OCI-LY3 (cell line): ENCODE data around the gene FAM168B.

Experiments
- CTCF ChIP-seq: fragments of 200-600, 300-600 bp; sonication (generic); IDR thresholded peaks from 2 replicates; pipeline ENCODE4 v1.5.1; 2014; ENCODE audit warnings: antibody characterized with exemption, low read length, low read depth
- EZH2phosphoT487 ChIP-seq: fragments of 200-600 bp; shearing (Covaris generic); IDR thresholded peaks from 2 replicates; pipeline ENCODE4 v1.6.1; 2018; ENCODE audit warnings: antibody characterized with exemption, mixed run types, low read depth

DNA sequence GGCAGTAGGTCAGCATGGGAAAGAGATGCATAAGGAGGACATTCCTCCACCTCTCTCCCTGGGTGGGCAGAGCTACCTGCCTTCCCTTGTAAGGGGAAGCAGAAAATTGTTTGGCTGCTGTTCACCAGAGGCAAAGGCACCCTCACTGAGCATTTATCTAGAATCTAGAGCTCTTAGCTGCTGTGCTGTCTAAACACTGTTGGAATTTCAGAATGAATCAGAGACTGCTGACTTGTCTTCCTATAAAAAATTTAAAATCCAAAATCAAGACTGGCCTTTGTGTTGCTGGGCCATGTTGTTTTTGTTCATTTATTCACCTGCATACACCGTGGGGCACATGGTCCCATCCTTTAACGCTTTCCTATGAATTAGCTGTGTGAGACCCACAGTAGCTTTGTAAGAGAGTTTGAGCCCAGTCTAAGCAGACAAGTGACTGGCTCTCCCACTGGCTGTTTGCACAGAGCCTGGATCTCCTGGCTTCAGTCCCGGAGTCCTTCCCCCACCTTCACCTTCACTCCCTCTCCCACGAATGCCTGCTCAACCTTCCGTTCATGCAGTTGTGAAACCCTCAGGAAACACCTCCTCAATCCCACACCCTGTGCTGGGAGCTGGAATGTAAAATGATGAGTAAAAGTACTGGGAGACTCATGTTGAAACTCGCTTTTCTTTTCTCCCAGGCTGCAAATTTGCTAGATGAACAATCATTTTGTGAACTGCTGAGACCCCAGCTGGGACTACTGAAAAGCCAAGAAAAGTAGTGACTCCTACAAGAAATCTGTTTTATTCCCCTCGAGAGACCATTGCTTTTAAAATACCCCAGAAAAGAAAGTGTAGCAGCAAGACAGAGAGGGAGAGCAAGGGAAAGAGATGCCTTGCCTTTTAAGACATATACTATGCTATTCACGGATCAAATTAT is 76.2 kb downstream of the FAM168B start:
- TF ChIP-seq CTCF, result no peak
- no peak for TF ChIP-seq EZH2phosphoT487
